HepG2 (cell line): ENCODE results near the gene LYPLA2. TPM values are rescaled to one million over a fixed set of nuclear protein-coding genes. Genes with fewer than 3 reads are reported as not detected.

ENCODE experiments used
- FOSL2 ChIP-seq: sonication (generic); formaldehyde crosslinking; IDR thresholded peaks from 2 replicates; pipeline ENCODE4 v1.4.0; 2020; ENCODE audit warnings: missing genetic modification reagents
- FUBP1 ChIP-seq: sonication (generic); formaldehyde crosslinking; IDR thresholded peaks from 2 replicates; pipeline ENCODE4 v1.5.1; 2020; ENCODE audit warnings: missing genetic modification reagents, mild to moderate bottlenecking, borderline replicate concordance
- NCOA5 ChIP-seq: sonication (generic); formaldehyde crosslinking; IDR thresholded peaks from 2 replicates; pipeline ENCODE4 v1.4.0; 2020; ENCODE audit warnings: missing genetic modification reagents
- ONECUT2 ChIP-seq: sonication (generic); formaldehyde crosslinking; IDR thresholded peaks from 2 replicates; pipeline ENCODE4 v1.4.0; 2020; ENCODE audit warnings: missing genetic modification reagents
- SNAPC4 ChIP-seq: sonication (generic); formaldehyde crosslinking; IDR thresholded peaks from 2 replicates; pipeline ENCODE4 v1.4.0; 2020; ENCODE audit warnings: mild to moderate bottlenecking, missing genetic modification reagents
- YY1 ChIP-seq: IDR thresholded peaks from 2 replicates; pipeline ENCODE4 v1.6.1; 2011; ENCODE audit warnings: low read length, low read depth, moderate library complexity, mild to moderate bottlenecking; ENCODE audit not compliant: insufficient read depth, insufficient replicate concordance
- ZFY ChIP-seq: sonication (generic); formaldehyde crosslinking; IDR thresholded peaks from 2 replicates; pipeline ENCODE4 v1.4.0; 2020; ENCODE audit warnings: missing genetic modification reagents
- ZMYM3 ChIP-seq: sonication (generic); formaldehyde crosslinking; IDR thresholded peaks from 2 replicates; pipeline ENCODE4 v1.5.1; 2020; ENCODE audit warnings: mild to moderate bottlenecking, missing genetic modification reagents
- ZNF160 ChIP-seq: sonication (generic); formaldehyde crosslinking; IDR thresholded peaks from 2 replicates; pipeline ENCODE4 v1.8.0; 2022; ENCODE audit warnings: mild to moderate bottlenecking, inconsistent platforms, missing genetic modification reagents
- ZNF331 ChIP-seq: sonication (generic); formaldehyde crosslinking; IDR thresholded peaks from 2 replicates; pipeline ENCODE4 v1.4.0; 2020; ENCODE audit warnings: missing genetic modification reagents
- ZNF446 ChIP-seq: sonication (generic); formaldehyde crosslinking; IDR thresholded peaks from 2 replicates; pipeline ENCODE4 v1.5.0; 2020; ENCODE audit warnings: mild to moderate bottlenecking, missing genetic modification reagents
- polyA plus RNA-seq, 8 experiments: library from polyadenylated mRNA; depleted of rRNA in 3 of 8; stranded (reverse) in 7 of 8; unstranded in 1 of 8; fragments of >200 nt; fragmentation: Illumina TruSeq in 4 of 8; extraction: Trizol in 4 of 8; gene quantifications; 2 replicates each; pipeline versions ENCODE4 v1.2.1 to v1.2.3, GENCODE V29; 2011 to 2016; ENCODE audit warnings: low read depth in 4 of 8, missing spikeins in 1 of 8, mixed read lengths in 1 of 8; ENCODE audit not compliant: insufficient read depth in 1 of 8
- total RNA-seq, 5 experiments: library from RNA; depleted of rRNA; stranded (reverse); fragments of >200 nt; fragmentation: Illumina TruSeq; extraction: Trizol; gene quantifications; 2 replicates each; pipeline ENCODE4 v1.2.3, GENCODE V29; 2016; ENCODE audit warnings: low read depth in 1 of 5

LYPLA2 gene
- total and polyA plus RNA-seq, 2 of the 13 experiments (the other 11 are each of a cell fraction or from before 2014, with no cell fraction given) = 72.1 to 73.2 TPM

DNA sequence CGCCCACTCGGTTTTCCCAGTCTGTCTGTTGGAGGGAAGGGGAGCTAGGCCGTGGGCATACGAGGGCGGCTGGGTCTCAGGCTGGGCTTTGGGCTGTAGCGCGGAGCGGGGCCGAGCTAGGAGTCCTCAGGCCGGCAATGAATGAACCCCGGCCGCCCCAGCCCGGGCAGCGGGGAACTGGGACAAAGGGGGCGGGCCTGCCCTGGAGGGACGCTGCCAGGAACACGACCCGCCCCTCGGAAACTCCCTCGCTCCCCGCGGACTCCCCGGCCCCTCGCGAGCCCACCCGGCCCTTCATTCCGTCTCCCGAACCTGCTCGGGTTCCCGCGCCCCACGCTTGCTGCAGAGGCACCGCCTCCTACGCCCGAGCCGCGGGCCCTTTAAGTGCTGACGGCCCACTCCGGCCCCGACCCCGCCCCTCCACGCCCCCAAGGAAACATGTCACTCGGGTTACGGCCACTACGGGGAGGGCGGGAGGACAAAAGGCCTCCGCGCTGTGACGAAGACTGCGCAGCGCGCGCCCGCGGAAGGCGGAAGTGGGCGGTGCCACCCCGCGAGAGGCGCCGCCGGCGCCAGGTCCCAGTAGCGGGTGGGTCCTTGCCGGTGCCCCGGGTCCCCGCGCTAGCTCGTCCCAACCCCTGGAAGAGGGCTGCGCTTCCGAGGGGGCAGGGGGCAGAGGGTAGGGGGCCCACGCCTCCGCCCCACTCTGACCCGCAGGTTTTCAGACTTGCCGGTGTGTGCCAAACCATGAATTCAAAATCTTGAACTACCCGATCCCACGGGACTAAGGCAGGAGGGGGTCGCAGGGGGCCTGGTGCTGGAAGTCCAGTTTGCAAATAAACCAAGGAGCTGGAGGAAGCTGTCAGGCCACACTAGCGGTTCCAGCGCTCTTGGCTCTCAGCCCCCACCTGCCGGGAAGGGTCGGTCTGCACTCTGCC is 9.7 kb downstream of the LYPLA2 start, which contains the start of gene GALE (continued):
- TF ChIP-seq ZNF446 (0 out of 2 replicates have a peak, but pooled peaks have one; percentile 39), ZMYM3 (CRISPR knock-in tag) (peak; percentile 35), NCOA5 (no peak), SNAPC4 (CRISPR knock-in tag) (peak; percentile 59; the same call in 1 of the 2 replicates), FUBP1 (no peak), ZNF160 (CRISPR knock-in tag) (peak; percentile 75; the same call in 1 of the 2 replicates), YY1 (peak; percentile 63), ONECUT2 (CRISPR knock-in tag) (no peak), ZNF331 (CRISPR knock-in tag) (peak; percentile 77; the same call in 1 of the 2 replicates), FOSL2 (CRISPR knock-in tag) (peak; percentile 48), ZFY (CRISPR knock-in tag) (peak; percentile 64)
